ENCODE data around the gene MNT.

Gene MNT

GRCh38 chr17:2336852-2337543 is 63.9 kb downstream of the MNT start, which contains the start of gene SGSM2:
Gene SGSM2 (plus strand): TSS chr17:2337501. CDS start chr17:2337689, 188 bp downstream.
- peak within 1 kb of the TSS; percentile 4; the same call in 1 of the 2 replicates for H3K27ac ChIP-seq (ENCODE audit: low read depth, low read length)

GRCh38 chr17:2336215-2336851 is 64.5 kb downstream of the MNT start, which contains the start of gene TSR1:
Gene TSR1 (minus strand): TSS chr17:2336457. CDS start chr17:2336427, 30 bp downstream.
- Histone ChIP-seq H3K27ac (ENCODE audit: low read depth, low read length) (peak within 1 kb of the TSS; percentile 85), H3K4me1 (ENCODE audit: control insufficient read depth, insufficient read depth, low read length) (peaks cover 15% of the 10 kb centered on the region), H3K27me3 (ENCODE audit: control insufficient read depth, insufficient read depth, low read length) (no peaks in the 10 kb centered on the region), H3K9ac (ENCODE audit: low read length) (peak within 1 kb of the TSS; percentile 97), H3K4me3 (ENCODE audit: low read depth, low read length) (peak within 1 kb of the TSS; percentile 96), H3K36me3 (ENCODE audit: control insufficient read depth, insufficient read depth, low read length) (peaks cover 43% of the 10 kb centered on the region), H3K9me3 (ENCODE audit: control insufficient read depth, insufficient read depth, low read depth, low read length) (no peaks in the 10 kb centered on the region)

More at GRCh38 chr17:2336852-2337543, 63.9 kb downstream of the MNT start, which contains the start of gene SGSM2:
- Histone ChIP-seq H3K9ac (ENCODE audit: low read length) (peak within 1 kb of the TSS; percentile 97), H3K9me3 (ENCODE audit: control insufficient read depth, insufficient read depth, low read depth, low read length) (no peaks in the 10 kb centered on the region), H3K4me1 (ENCODE audit: control insufficient read depth, insufficient read depth, low read length) (peaks cover 15% of the 10 kb centered on the region), H3K27me3 (ENCODE audit: control insufficient read depth, insufficient read depth, low read length) (no peaks in the 10 kb centered on the region), H3K4me3 (ENCODE audit: low read depth, low read length) (peak within 1 kb of the TSS; percentile 96), H3K36me3 (ENCODE audit: control insufficient read depth, insufficient read depth, low read length) (peaks cover 42% of the 10 kb centered on the region)

- H3K27ac ChIP-seq (ENCODE audit: low read depth, low read length) = peak overlapping the region; percentile 85
- H3K4me1 ChIP-seq (ENCODE audit: control insufficient read depth, insufficient read depth, low read length) = peaks cover 15% of the 10 kb centered on the region
- H3K4me3 ChIP-seq (ENCODE audit: low read depth, low read length) = peak overlapping the region; percentile 96
- H3K36me3 ChIP-seq (ENCODE audit: control insufficient read depth, insufficient read depth, low read length) = peaks cover 48% of the 10 kb centered on the region
- H3K9ac ChIP-seq (ENCODE audit: low read length) = peak overlapping the region; percentile 97
- no peaks in the 10 kb centered on the region for H3K27me3 ChIP-seq (ENCODE audit: control insufficient read depth, insufficient read depth, low read length)
- H3K9me3 ChIP-seq (ENCODE audit: control insufficient read depth, insufficient read depth, low read depth, low read length) = no peaks in the 10 kb centered on the region
These were observed 65.1 kb downstream of the MNT start for GRCh38 chr17:2335726-2336214.
